WTC11 (cell line): Measurements from ENCODE around the gene LTBP1.

Experiments
- AFF4 ChIP-seq: sonication (generic); formaldehyde crosslinking; IDR thresholded peaks from 2 replicates; pipeline ENCODE4 v1.8.1; 2023; ENCODE audit warnings: mild to moderate bottlenecking, missing genetic modification reagents, borderline replicate concordance
- CBFB ChIP-seq: sonication (generic); formaldehyde crosslinking; IDR thresholded peaks from 2 replicates; pipeline ENCODE4 v1.8.1; 2022; ENCODE audit warnings: mild to moderate bottlenecking, low read depth, missing genetic modification reagents
- CTCF ChIP-seq: fragments of 200-600 bp; IDR thresholded peaks from 2 replicates; pipeline ENCODE4 v1.8.0; 2022; ENCODE audit warnings: antibody characterized with exemption
- ETV6 ChIP-seq: sonication (generic); formaldehyde crosslinking; IDR thresholded peaks from 2 replicates; pipeline ENCODE4 v1.8.1; 2022; ENCODE audit warnings: mild to moderate bottlenecking, missing genetic modification reagents
- NFYB ChIP-seq: sonication (generic); formaldehyde crosslinking; conservative IDR thresholded peaks from 2 replicates; pipeline ENCODE4 v1.8.0; 2022; ENCODE audit warnings: low read depth, missing genetic modification reagents
- ZNF121 ChIP-seq: sonication (generic); formaldehyde crosslinking; IDR thresholded peaks from 2 replicates; pipeline ENCODE4 v1.8.0; 2023; ENCODE audit warnings: missing genetic modification reagents
- ZNF232 ChIP-seq: sonication (generic); formaldehyde crosslinking; IDR thresholded peaks from 2 replicates; pipeline ENCODE4 v1.8.0; 2022; ENCODE audit warnings: mild to moderate bottlenecking, missing genetic modification reagents
- ZNF416 ChIP-seq: fragments of 250-450 bp; sonication (Bioruptor Pico); IDR thresholded peaks from 2 replicates; pipeline ENCODE4 v1.9.0; 2021; ENCODE audit warnings: mild to moderate bottlenecking, inconsistent platforms

- TF ChIP-seq CTCF (no peak), NFYB (no peak), CBFB (CRISPR knock-in tag) (no peak), AFF4 (CRISPR knock-in tag) (no peak), ETV6 (no peak), ZNF121 (CRISPR knock-in tag) (no peak), ZNF416 (CRISPR knock-in tag) (no peak), ZNF232 (CRISPR knock-in tag) (no peak)
Observed at GRCh38 chr2:33436083-33436482, 489.3 kb downstream of the LTBP1 start.
